KOPT-K1 (cell line): ENCODE results near the gene ULK4.
"Not testable (repeated sequence)": the region's sequence is repeated elsewhere in the genome, so short reads cannot be mapped to it uniquely, and the experiment has no call there.

Experiments used
- H3K27ac ChIP-seq: fragments of 200-600 bp; sonication (generic); 2 replicates; pipeline ENCODE4 v1.5.1; 2016; ENCODE audit warnings: antibody characterized with exemption, mild to moderate bottlenecking, low read depth, low read length; ENCODE audit not compliant: poor library complexity, severe bottlenecking
- H3K36me3 ChIP-seq: fragments of 200-600 bp; sonication (generic); 2 replicates; pipeline ENCODE4 v1.5.1; 2017; ENCODE audit warnings: antibody characterized with exemption, mild to moderate bottlenecking, low read length, moderate library complexity; ENCODE audit not compliant: insufficient read depth
- H3K9me3 ChIP-seq: fragments of 200-600 bp; sonication (generic); 2 replicates; pipeline ENCODE4 v1.5.1; 2017; ENCODE audit warnings: antibody characterized with exemption, low read length, mild to moderate bottlenecking; ENCODE audit not compliant: insufficient read depth, poor library complexity, severe bottlenecking

ULK4 gene

DNA sequence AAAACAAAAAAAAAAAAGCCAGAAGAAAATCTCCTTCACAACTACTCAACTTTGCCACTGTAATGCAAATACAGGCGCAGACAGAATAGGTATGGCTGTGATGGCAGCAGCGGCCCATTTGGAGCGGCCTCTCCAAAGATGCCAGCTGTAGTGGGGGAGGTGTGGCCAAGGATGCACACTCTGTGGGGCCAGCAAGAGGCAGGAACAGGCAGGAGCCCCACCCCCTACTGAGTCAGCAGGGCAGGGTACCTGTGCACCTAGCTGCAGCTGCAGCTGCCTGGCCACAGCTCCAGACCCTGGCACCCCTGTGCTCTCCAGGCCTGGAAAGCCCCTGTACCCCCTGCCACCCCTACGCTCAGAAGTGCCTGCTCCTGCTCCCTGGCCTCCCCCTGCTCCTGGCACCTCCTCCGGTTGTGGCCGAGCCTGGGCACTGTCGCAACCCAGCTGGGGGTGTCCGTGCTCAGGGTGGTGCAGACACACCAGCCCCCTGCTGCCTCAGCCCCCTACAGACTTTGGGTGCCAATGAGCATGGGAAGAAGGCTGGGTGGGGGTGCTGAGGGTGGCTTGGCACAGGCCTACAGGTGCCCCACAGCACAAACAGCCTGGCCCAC lies 312.7 kb downstream of the ULK4 start:
- Histone ChIP-seq H3K9me3 (peaks cover 22% of the 10 kb centered on the region), H3K27ac (no peak overlapping the region), H3K36me3 (no peaks in the 10 kb centered on the region)

DNA sequence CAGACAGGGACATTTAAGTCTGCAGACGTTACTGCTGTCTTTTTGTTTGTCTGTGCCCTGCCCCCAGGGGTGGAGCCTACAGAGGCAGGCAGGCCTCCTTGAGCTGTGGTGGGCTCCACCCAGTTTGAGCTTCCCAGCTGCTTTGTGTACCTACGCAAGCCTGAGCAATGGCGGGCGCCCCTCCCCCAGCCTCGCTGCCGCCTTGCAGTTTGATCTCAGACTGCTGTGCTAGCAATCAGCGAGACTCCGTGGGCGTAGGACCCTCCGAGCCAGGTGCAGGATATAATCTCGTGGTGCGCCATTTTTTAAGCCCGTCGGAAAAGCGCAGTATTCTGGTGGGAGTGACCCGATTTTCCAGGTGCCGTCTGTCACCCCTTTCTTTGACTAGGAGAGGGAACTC lies 314.2 kb downstream of the ULK4 start:
- H3K27ac ChIP-seq, H3K36me3 ChIP-seq: not testable (repeated sequence)
- H3K9me3 ChIP-seq: peaks cover 22% of the 10 kb centered on the region

DNA sequence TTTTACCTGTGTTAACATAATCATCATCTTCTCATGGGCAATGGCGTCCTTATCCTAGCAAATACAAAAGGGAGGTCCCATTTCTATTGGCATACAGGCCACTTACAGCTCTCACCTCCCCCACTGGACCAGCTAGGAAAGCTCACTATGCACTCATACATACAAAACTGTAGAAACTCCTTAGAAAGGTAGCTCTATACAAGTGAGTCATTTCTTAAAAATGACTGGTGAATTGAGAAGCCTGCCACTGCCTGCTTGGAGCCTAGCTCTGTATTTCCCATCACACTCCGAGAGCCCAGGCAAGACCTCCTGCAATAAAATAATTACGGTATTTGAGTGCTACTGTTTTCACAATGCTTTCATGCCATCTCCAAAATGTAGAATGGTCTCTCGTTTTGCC lies 321.8 kb downstream of the ULK4 start:
- H3K36me3 ChIP-seq: no peaks in the 10 kb centered on the region
- H3K27ac ChIP-seq: no peak overlapping the region
- H3K9me3 ChIP-seq: no peaks in the 10 kb centered on the region

DNA sequence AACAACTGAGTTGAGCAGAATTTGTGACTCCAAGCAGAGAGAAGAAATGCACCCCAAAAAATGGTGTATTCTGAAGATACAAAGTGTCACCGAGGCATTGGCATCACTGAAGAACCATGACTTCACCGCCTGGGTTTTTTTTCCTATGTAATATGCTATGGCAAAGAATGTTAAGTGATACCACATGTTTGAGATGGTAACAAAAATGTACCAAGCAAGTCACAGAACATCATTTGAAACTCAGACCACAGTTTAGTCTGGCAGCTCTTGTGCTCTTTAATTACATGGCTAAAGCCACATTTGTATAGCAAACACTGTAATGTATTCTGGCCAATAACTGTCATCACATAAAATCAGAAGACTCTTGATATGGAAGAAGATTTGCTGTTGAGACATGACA lies 323.5 kb downstream of the ULK4 start:
- Histone ChIP-seq H3K27ac (no peak overlapping the region), H3K9me3 (no peaks in the 10 kb centered on the region), H3K36me3 (no peaks in the 10 kb centered on the region)

DNA sequence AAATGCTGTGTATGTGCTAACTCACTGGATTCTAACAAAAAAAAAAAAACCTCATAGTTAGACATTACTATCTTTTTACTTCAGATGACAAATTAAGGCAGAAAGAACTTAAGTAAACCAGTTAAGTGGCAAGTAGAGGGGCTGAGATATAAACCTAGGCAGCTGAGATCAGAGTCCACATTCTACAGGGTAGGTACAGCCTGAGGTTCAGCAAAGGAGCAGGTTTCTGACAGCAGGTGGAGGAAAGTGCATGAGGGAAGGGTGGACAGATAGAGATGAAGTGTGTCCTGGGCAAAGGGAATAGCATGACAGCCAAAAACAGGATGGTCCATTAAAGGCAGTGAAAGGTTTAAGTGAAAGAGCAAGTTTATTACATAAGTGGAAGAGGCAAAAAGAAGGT lies 329.2 kb downstream of the ULK4 start:
- Histone ChIP-seq H3K9me3 (no peaks in the 10 kb centered on the region), H3K36me3 (no peaks in the 10 kb centered on the region), H3K27ac (no peak overlapping the region)

DNA sequence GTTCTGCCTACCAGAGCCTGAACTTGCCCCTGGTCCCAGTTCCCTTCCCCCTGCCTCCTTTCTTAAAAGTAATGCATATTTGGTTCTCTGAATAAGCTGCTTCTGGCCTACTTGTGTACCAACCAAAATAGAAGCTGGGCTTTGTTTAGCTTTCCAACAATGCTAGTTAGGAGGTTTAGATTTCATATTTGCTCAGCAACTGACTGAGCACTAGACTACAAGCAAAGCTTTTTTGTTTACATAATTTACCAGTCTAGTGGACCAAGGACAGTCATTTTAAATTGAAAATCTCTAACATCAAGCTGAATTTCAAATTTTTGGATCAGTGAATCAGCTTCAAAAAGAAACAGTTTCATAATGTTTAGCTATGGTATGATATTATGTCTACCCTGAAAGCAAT lies 331.2 kb downstream of the ULK4 start:
- Histone ChIP-seq H3K27ac (no peak overlapping the region), H3K9me3 (no peaks in the 10 kb centered on the region)

DNA sequence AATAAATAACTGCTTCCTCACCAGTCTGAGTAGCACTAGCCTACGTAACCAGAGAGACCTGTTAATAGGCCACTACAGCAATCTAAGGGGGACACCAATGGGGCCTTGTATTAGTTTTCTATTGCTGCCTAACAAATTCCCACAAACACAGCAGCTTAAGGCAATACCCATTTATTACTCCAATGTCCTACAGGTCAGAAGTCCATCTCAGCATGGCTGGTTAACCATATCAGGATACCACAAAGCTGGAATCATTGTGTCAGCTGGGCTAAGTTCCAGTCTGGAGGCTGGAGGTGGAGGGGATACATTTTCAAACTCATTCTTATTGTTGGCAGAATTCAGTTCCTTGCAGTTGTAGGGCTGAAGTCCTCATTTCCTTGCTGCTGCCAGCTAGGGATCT lies 331.9 kb downstream of the ULK4 start:
- H3K36me3 ChIP-seq: no peaks in the 10 kb centered on the region
- no peaks in the 10 kb centered on the region for H3K9me3 ChIP-seq
- no peak overlapping the region for H3K27ac ChIP-seq

More for the DNA sequence above, 331.2 kb downstream of the ULK4 start:
- H3K36me3 ChIP-seq: no peaks in the 10 kb centered on the region

DNA sequence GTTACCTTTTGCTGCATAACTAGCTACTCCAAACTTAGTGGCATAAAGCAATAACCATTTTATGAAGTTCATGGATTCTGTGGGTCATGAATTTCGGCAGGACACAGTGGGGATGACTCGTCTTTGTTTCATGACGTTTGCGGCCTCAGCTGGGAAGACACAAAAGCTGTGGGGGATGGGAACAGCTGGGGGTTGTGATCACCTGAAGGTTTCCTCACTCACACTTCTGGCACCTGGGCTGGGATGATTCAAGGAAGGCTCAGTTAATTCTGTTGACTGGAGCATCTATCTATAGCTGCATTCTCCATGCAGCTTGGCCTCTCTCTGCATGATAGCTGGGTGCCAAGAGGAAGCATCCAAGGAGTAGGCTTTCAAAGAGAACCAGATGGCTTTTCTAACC lies 332.8 kb downstream of the ULK4 start:
- no peaks in the 10 kb centered on the region for H3K9me3 ChIP-seq
- H3K36me3 ChIP-seq: no peaks in the 10 kb centered on the region
- H3K27ac ChIP-seq: no peak overlapping the region

DNA sequence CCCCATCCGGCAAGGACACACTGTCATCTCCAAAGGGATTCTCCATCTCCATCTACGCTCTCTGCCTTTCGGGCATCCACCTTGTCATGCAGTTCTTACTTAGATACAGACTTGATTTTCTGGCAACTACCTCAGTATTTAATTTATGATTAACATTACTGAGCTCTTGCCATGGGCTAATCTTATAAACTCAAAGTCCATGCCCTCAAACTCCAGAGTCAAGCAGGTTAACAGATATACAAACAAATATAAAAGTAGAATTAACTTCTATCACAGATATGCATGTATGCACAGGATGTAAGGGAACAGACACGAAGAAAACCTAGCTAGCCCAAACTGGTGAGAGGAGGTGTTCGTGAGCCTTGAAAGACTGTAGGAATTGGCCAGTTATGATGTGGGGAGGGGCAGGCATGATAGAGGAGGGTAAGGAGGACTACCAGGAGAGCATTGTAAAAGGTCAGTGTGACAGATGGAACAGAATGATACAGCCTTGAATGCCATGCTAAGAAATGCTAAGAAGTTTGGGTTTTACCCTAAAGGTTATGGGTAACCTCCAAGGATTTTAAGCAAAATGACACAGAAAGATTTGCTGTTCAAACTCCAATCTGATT lies 334.3 kb downstream of the ULK4 start:
- Histone ChIP-seq H3K36me3 (no peaks in the 10 kb centered on the region), H3K27ac (no peak overlapping the region), H3K9me3 (no peaks in the 10 kb centered on the region)

DNA sequence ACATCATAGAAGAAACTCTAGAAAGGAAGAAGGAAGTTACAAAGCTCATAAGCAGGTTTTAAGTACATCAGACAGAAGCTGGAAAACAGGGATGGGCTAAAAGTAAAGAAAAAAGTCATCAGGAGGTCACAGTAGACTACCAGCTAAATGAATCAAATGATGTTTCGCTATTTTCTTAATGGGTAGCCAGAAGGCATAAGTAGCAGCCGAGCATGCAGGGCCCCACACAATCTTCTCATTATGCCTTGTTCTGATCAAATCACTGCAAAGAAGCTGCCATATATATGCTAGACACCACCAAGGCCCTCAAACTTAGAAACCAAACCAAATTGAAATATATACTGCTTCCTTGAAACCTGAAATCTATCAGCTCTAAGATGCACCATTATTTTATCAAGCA lies 349.1 kb downstream of the ULK4 start:
- H3K36me3 ChIP-seq: no peaks in the 10 kb centered on the region
- no peak overlapping the region for H3K27ac ChIP-seq
- no peaks in the 10 kb centered on the region for H3K9me3 ChIP-seq

DNA sequence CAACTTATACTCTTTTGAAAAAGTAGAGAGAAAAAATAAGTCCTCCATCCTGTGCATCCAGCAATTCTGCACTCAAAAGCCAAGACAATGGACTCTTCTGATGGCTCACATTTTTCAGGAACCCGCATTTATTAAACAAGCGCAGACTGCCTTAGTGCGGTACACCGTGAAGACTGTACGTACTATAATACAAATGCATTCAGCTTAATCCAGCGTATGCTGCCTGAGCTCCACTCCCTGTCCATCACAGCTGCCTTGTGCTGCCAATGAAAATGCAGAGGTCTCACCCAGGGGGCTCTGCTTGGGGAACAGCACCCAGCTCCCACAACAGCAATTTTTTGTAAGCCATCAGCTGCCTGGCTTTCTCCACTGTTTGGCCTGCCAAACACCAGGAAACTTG lies 350.9 kb downstream of the ULK4 start:
- H3K9me3 ChIP-seq: no peaks in the 10 kb centered on the region
- H3K36me3 ChIP-seq: no peaks in the 10 kb centered on the region
- H3K27ac ChIP-seq: no peak overlapping the region

DNA sequence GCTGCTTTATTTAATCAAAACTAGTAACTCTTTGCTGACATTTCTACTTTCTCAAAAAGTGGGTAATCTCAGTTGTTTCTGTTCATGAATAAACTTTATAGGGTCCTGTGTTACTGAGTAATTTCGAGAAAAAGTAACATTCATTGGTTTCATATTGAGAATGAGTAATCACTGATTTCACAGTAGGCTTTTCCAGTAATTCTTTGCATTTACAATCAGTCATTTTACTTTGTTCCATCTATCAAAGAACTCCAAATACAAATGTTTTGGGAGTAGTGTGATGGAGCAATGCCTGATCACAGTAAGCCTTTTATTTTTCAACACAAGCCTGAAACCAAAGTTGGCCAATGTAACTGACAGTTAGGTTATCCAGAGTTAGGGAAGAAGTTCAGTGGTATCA lies 353.6 kb downstream of the ULK4 start:
- Histone ChIP-seq H3K9me3 (no peaks in the 10 kb centered on the region), H3K27ac (no peak overlapping the region), H3K36me3 (no peaks in the 10 kb centered on the region)

DNA sequence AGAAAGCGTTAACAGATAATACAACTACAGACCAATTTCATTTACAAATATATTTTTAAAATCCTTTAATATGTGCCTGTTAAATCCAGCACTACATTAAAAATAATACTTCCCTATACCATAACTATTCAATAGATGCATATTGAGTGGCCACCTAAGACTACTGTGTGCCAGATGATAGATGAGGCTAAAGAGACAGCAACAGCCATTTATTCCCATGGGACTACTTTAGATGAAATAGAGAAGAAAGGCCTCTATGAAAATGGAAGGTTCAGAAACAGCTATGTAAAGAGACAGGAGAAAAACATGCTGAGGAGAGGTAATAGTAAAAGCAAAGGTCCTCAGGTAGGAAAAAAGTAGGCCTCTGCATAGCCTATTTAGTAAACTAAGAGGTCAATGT lies 358.1 kb downstream of the ULK4 start:
- Histone ChIP-seq H3K9me3 (no peaks in the 10 kb centered on the region), H3K27ac (no peak overlapping the region), H3K36me3 (no peaks in the 10 kb centered on the region)

DNA sequence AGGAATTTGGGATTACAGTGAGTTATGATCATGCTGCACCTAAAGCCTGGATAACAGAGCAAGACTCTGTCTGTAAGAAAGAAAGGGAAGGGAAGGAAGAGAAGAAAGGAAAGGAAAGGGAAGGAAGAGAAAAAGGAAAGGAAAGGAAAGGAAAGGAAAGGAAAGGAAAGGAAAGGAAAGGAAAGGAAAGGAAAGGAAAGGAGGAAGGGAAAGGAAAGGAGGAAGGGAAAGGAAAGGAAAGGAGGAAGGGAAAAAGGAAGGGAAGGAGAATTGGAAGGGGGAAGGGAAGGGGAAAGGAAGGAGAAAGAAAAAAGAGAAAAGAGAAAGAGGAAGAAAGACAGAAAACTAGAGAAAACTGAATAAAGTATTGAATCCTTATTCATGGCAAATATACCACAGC lies 359.8 kb downstream of the ULK4 start:
- no peaks in the 10 kb centered on the region for H3K36me3 ChIP-seq
- no peak overlapping the region for H3K27ac ChIP-seq
- no peaks in the 10 kb centered on the region for H3K9me3 ChIP-seq

DNA sequence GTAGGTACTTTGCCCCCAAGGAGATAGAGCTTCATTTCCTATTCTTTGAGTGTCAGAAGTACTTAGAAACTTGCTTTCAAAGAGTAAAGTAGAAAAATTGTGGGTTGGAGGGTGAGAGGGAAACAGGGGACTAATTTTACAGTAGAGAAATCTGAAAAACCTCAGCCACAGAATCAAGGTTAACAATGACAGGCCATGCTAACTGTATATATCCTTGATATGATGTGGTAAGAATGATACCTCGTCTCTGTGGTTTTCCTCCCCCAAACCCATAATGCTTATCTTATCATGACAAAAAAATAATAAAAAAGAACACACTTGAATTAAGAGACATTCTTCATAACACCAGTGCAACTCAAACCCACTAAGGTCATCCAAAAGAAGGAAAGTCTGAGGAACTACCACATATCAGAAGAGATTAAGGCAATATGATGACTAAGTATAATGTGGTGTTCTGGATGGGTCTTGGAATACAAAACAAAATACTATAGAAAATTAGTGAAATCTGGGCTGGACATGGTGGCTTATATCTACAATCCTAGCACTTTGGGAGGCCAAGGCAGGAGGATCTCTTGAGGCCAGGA lies 360.4 kb downstream of the ULK4 start:
- no peak overlapping the region for H3K27ac ChIP-seq
- H3K9me3 ChIP-seq: no peaks in the 10 kb centered on the region
- no peaks in the 10 kb centered on the region for H3K36me3 ChIP-seq

DNA sequence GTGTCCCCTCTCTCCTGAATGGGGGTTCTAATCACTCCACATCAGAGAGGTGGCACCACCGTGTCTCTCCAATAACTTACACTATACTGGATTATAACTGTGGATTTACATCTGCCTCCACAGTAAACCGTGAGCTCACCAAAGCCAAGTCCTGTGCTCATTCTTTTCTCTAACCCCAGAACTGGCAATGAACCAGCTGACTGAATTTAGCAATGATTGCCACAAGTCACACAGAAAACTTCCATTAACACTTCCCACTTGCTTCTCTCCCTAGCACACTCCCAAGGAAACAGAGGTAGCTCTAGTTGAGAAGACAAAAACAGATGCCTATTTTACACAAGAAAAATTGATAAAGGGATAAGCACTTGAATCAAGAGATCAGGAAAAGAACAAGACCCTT lies 361.3 kb downstream of the ULK4 start:
- no peaks in the 10 kb centered on the region for H3K36me3 ChIP-seq
- no peak overlapping the region for H3K27ac ChIP-seq
- no peaks in the 10 kb centered on the region for H3K9me3 ChIP-seq
